HG03039 (cell line): ENCODE data around the gene IGSF21.
"Not testable (repeated sequence)": the region's sequence is repeated elsewhere in the genome, so short reads cannot be mapped to it uniquely, and the experiment has no call there.

Source experiments
- ATAC-seq: cut with Tn5 transposase; IDR thresholded peaks from one replicate; pipeline ENCODE4 v1.9.1; 2021; ENCODE audit warnings: mild to moderate bottlenecking, moderate library complexity; ENCODE audit not compliant: unreplicated experiment

The IGSF21 gene

DNA sequence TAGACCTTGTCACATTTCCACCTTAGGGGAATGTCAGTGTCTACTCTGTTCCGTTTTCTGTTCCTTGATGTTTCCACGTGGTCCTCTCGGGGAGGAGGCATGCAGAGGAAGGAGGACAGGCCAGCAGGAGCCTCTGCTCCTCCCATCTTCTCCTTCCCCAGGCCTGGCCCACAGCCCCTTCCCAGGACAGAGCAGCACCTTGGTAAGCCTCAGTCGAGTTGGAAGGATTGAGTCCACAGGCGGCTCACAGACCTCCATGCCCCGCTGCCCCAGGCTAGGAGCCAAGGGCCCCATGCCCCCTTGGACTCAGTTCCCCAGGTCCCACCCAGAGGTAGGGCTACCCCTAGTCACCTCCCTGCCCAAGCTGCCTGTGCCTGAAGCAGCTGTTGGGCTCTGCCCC is 36.5 kb downstream of the IGSF21 start:
- no peak for ATAC-seq

DNA sequence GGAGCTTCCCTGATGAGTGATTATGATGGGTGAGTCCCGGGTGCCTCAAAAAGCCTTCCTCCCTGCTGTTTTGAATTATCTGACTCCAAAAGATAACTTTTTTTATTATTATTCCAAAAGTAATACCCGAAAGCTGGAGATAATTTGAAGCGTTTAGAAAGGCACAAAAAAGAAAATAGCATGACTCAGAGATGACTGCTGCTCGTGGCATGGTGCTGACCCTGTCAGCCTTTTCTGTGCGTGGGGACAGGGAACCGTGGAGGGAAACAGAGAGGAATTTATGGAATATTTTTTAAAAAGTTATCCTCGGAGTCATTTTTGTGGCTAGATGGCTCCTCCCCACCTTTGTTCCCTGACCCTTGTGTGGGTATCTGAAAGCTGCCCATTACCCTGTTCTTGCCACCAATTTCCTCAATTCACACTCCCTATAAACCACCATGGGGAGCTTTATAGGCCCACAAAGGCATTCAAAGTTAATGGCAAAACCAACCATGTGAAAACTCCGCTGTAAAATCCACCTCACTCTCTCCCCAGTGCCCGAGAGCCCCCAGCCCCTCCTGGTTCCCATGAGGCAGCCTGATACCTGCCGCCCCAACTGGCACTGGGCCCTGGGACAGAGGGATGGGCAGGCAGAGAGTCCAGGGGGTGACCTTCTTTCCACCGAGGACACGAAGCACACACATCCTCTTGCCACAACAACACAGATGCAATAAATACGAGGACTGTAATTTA is 37.5 kb downstream of the IGSF21 start:
- ATAC-seq, result no peak

DNA sequence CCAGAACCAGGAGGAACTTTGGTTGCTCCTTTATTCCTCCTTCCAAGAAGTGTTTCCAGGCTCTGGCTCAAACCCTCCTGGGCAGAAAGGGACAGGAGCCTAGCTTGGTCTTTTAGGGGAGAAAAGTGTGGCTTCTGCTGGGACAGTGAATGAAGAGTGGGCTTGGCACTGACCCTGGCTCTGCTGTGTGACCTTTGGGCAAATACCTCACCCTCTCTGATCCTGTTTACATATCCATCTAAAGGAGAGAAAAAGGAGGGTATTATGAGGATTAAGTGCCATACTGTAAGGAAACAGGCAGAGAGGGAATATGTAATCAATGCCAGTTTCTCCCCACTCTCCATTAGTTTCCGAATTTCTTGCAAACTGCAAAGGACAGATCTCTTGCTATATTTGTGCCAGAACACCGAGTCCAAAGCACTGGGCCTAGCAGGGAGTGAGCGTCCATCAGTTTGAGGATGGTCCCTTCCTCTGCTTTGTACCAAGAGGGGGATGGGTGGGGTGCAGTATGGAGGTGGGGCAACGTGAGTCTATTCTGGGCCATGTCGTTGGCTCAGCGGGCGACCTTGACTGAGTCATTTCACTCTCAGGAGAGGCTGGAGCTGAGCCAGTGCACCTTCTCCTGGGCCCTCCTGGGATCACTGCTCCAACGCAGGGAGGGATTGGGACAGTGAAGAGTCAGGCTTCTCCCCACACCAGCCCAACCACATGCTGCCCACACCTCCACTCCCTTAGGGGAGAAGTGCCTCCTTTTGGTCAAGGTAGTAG is 38.4 kb downstream of the IGSF21 start:
- no peak for ATAC-seq

DNA sequence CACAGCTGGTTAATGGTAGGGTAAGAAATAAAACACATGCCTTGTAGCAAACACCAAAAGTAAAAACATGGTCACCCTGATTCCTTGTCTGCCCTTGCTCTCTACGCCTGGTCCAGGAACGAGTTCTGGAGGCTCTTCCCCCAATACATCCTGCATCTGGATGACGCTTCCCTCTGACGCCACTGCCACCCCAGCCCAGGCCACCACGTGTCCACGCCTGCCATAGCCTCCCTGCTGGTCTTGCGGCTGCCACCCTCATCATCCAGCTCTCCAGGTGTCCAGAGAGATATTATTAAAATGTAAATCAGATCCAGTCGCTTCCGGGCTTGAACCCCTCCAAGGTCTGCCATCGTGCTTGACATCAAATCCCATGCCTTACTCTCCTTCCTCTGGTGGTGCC is 39.3 kb downstream of the IGSF21 start:
- ATAC-seq, result no peak

DNA sequence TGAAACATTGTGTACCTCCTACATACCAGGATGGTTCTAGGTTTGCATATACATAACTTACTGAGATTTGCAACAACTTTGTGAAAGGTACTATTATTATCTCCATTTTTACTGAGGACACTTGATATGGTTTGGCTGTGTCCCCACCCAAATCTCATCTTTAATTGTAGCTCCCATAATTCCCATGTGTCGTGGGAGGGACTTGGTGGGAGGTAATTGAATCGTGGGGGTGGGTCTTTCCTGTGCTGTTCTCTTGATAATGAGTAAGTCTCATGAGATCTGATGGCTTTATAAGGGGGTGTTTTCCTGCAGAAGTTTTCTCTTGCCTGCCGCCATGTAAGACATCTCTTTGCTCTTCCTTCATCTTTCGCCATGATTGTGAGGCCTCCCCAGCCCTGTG is 40.1 kb downstream of the IGSF21 start:
- ATAC-seq, result no peak

DNA sequence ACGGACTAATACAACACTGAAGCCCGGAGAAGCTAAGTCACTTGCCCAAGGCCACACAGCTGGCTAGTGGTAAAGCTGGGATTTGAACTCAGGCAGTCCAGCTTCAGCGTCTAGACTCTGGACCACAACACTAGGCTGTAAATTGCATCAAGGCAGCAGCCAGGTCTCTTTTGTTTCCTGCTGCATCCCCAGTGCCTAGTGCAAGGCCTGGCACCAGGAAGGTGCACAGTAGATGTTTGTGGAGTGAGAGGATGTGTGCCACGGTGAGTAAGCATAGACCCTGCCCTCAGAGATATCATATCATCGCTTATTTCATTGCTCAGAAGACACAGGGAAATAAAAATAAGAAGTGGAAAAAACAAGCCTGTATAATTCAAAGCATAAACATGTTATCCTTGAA is 40.9 kb downstream of the IGSF21 start:
- no peak for ATAC-seq

DNA sequence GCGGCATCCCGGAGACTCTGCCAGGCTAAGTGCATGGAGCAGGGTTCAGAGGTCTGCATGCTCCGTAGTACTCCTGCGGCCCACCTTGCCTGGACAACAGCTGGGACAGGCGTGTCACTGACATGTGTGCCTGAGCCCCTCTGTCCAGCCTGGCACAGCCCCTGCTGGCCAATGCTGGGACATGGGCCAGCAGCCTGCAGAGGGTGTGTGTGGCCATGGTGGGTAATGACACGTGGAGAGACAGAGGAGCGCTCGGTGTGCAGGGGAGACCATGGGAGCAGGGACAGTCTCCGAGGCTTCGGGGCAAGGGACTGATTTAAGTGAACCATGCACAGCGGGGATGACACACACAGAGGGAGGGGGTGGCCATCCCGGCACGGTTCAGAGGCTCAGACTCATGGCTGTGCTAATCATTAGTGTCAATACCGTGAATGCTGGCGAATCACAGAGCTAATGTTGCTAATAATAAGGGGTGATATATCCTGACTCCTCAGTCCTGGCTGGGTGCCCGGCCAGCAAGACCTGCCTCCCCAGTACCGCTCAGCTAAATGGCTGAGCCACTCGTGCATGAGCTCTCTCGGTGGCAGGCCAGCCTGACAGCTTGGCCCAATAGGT is 41.5 kb downstream of the IGSF21 start:
- ATAC-seq, result no peak

DNA sequence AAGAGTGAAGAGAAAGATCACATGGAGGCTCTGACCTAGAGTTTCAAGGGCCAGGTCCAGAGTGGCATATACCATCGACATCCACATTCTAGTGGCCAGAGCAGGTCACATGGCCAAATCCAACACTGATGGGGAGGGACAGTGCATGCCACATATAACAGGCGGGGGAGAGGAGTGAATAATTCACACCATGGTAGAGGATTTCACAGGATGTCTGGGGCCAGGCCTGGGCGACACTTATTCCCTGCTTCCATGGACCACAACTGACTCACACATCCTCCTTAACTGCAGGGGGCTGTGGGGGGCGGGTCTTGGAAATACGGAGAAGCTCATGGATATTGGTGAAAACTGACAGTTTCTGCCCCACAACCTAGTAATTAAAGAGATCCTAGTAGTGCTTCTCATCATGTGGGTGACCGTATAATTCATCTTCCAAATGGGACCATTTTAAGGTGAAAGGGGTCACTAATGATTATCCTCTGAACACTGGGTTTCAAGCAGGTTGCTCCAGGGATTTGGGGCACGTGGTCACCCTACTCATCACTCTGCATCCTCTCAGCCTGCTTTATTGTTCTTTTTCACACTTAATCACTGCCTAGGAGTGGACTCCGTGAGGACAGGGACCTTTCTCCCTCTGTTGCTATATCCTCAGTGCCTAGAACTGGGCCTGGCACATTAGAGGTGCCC is 44.0 kb downstream of the IGSF21 start:
- ATAC-seq, result no peak

DNA sequence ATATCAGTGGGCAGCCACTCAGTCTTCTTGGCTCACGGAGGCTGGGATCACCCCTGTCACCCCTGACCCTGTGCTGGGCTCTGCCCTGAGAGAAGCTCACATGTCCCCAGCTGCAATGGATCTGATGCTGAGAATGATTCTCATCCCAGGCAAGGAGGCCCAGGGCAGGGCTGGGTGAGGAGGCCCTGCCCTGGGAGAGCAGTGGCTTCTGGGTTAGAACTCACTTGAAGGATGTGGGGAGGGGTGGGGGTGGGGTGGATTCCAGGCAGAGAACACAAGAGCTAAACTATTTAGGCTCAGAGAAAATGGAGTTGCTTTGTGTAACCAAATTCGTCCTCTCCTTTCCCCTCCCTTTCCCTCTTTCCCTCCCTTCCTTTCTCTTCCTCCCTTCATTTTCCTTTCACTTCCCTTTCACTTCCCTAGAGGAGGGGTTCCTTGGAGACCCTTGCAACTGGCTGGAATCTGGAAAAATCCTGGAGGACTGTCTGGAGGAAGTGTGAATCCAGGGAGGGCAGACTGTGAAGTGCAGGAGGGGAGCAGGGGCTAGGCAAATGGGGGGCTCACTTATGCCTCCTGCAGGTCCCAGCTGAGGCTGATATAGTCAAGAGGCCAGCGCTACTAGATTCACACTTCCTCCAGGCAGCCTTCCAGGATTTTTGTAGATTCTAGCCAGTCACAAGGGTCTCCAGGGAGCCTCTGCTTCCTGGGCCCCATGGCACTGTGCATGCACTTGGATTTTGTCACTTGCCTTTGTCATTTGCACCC is 47.0 kb downstream of the IGSF21 start:
- ATAC-seq, result no peak

DNA sequence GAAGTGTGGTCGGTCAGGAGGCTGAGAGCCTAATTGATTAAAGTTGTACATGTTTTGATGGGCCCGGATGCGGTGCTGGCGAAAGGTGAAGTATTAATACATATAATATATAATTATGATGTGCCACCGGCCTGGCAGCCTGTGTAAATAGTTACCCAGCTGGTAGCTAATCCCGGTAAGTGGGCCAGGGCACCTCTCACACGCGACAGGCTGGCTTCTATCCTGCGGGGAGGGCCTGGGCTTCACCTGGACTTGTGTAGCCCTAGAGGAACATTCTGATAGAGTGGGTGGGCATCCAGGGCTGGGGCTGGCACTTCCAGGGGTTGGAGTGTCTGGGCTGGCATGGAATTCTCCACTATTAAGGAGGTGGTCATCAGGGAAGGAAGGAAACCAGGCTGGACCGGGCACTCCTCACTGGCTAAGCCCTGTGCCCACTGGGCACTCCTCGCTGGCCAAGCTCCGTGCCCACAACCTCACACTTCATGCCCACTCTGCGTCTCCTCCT is 48.3 kb downstream of the IGSF21 start:
- no peak for ATAC-seq

DNA sequence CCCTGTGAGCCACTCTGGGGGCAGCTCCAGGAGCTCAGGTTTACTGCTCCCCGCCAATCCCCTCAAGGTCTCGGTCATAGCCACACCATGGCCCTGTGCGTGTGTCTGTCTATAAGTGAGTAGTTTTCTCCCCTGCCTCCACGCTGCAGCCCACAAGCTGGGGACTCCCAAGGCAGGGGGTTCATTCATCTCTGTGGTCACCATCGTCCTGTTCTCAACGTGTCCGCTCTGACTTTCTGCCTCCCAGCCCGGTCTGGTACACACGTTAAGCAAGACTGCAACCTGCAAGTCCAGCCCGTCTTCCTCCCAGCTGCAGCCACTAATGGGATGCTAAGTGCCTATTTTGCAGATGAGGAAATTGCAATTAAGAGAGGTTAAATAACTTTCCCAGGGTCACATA is 49.8 kb downstream of the IGSF21 start:
- no peak for ATAC-seq

DNA sequence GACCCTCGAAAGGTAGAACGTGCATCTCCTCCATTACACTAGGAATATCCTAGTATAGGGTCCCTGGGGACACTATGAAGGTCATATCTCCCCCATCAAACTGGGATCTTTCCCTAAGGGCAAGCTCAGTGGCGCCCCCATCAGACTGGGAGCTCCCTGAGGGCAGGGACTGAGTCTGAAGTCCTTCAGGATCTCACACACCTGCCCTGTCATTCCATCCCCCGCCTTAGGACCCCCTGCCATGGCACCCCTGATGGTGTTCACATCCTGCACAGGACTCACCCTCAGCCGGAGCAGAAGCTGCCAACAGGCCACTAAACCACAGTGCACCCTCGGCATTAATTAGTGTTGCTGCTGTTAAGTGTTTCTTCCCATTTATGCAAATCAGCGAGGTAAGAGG is 50.4 kb downstream of the IGSF21 start:
- ATAC-seq, result no peak

DNA sequence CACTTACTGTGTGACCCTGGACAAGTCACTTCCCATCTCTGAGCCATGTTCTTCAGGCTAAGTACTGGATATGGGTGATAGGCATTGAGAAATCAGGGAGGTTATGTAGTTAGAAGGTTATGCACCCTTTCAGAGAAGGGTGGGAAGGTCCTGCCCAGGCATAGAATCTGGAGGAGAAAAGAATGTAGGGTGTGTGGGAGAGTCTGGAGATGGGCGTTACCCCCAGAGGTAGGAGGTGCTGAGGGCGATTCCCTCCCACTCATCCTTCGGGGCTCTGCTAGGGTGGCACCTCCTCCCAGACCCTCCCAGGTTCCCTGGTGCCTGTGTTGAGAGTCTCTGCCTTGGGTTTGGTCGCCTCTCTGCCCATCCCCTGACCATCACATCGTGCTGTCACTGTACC is 51.1 kb downstream of the IGSF21 start:
- ATAC-seq, result no peak

DNA sequence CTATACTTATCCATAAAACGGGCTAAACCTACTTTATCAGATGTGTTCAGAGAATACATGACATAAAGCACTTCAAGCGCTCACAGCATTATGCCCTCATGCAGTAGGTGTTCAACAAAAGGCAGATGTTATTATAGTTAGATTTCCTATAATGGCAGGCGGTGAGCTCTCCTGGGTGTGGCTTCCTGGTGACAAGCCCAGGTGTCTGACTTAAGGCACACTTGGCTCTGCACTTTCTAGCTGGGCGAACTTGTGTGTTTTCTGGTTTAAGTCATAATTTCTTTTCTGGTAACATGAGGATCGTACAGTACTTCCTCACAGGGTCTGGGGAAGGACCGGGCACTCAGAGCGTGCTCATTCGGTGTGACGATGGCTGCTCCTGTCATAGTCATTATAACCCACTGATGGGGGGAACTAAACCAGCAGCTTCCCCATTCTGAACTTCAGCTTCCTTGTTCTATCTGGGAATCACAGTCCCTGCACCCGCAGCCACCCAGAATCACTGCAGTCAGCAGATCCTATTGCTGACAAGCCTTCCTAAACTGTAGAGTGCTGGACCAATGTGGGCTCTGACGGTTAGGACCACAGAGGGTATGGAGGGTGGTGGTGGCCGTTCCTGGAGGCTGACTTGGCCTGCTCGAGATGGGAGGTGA is 52.8 kb downstream of the IGSF21 start:
- ATAC-seq, result no peak

DNA sequence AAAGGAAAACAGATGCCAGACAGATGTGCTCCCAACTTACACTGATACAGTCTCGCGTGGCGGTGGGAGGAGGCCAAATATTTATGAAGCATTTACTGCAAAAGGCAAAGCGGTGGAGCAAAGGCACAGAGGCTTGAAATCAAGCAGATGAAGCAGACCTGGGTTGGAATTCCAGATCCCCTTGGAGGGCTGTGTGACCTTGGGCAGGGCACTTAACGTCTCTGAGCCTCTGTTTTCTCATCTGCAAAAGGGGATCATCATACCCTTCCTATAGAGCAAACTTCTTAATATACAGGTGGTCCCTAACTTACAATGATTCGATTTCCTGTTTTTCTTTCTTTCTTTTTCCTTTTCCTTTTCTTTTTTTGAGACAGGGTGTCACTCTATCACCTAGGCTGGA is 54.1 kb downstream of the IGSF21 start:
- no peak for ATAC-seq

DNA sequence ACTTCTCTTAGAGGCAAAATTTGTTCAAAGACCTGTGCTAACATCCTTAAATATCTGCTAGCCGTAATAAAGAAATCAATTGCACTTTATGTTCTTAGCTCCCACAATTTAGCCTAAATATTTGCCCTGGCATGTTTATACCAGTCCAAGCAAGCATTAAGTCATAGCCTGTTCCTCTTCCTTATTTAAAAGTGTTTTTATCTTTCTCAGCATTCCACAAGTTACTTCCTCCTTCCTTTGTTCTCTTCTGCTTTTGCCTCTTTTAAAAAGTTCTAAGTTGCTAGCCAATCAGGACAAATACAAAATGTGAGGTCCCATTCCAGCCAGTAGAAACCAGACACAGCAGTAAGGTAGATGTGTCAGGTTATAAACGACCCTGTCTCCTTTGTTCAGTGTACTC is 58.0 kb downstream of the IGSF21 start:
- not testable (repeated sequence) for ATAC-seq

DNA sequence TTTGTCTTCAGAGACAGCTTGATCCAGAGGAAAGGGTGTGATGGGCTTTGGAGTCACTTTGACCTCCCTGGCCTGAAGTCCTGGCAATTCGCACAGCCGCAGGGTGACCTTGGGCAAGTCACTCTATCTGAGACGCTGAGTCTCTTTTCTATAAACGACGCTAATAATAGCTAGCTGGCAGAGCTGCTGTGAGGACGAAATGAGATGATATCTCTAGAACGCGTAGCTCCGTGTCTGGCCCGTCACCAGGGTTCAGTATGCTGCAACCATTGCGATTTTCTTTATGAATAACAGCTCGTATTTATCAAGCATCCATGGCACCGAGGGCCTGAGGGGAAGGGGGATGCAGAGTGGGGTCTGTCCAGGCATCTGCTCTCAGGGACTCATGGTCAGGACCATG is 58.7 kb downstream of the IGSF21 start:
- no peak for ATAC-seq

DNA sequence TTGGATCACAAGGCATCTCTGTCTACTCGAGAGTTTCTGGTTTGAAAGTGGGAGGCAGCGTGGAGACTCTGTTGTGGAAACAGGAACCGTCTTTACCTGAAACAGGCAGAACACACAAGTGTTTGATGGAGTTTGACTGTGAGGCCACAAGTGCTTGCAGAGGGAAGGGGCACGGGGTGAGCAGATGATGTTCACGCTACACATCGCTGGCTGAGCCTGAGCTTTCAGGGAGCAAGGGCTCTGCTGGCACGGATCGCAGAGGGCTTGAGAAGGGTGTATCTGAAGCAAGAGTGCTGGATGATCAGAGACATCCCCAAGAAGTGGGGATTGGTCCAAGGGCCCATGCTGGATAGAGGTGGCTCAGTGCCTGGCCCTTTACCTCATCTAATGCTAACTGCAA is 59.3 kb downstream of the IGSF21 start:
- no peak for ATAC-seq

DNA sequence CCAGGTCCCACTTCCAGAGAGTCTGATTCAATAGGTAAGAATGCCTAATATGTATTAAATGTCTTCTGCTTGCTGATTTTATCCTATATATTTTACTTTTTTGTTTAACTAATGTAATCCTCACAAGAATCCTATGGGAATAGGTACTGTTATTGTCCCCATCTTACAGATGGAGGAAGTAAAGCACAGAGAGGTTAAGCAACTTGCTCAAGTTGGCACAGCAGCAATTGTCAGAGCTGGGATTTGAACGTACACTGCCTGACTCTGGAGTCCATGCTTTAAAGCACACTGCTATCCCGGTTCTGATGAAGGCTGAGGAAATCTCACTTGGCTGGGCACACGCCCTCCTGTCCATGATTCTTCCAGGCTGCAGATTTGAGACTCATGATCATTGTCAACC is 62.8 kb downstream of the IGSF21 start:
- no peak for ATAC-seq

DNA sequence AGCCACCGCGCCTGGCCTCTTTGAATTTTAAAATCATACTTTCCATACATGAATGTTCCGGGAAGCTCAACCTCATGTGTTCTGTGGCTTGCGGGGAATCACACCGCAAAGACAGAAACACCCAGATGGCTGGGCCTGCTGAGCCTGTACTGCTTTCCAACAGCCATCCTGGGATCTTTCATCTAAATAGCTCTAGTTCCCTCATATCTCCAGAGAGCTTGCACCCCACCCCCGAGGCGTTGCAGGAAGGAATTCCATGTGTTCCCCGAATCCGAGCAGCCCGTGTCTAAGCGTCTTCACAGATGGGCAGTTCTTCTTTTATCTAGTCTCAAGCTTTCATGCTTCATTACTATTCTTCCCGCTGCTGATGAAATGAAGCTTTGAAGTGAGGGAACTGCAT is 66.4 kb downstream of the IGSF21 start:
- ATAC-seq, result no peak
